Thoracic aorta (tissue), 2 donors: Measurements from ENCODE around the gene SLC28A1. TPM values are rescaled to one million over a fixed set of nuclear protein-coding genes. Genes with fewer than 3 reads are reported as not detected.
A peak's percentile ranks its signal among the peaks of the same experiment; 100 is the strongest.
"Not testable (repeated sequence)": the region's sequence is repeated elsewhere in the genome, so short reads cannot be mapped to it uniquely, and the experiment has no call there.

Experiments
- ATAC-seq: fragments of 150-250 bp; one replicate; pipeline ENCODE4 v1.8.0; 2017; ENCODE audit warnings: low read depth; ENCODE audit not compliant: insufficient number of reproducible peaks, low FRiP score
- DNase-seq: peaks from one replicate; pipeline ENCODE4 v3.0.0-alpha.2; 2020; ENCODE audit warnings: low spot score
- H3K27ac ChIP-seq, 2 donors: fragments of 200-600 bp; sonication (generic); 1 replicate in 1 of 2; 2 replicates in 1 of 2; pipeline ENCODE4 v1.5.1; 2016; ENCODE audit warnings: mild to moderate bottlenecking in 2 of 2, moderate library complexity in 2 of 2
- H3K27me3 ChIP-seq: fragments of 200-600 bp; sonication (generic); replicated peaks from 2 replicates; pipeline ENCODE4 v1.6.0; 2016; ENCODE audit warnings: mild to moderate bottlenecking; ENCODE audit not compliant: insufficient read depth
- H3K36me3 ChIP-seq: fragments of 200-600 bp; sonication (generic); one replicate; pipeline ENCODE4 v1.5.1; 2016
- H3K4me1 ChIP-seq, 2 donors: fragments of 200-600 bp; sonication (generic); 1 replicate in 1 of 2; 2 replicates in 1 of 2; pipeline versions ENCODE4 v1.5.1 to v1.6.0; 2016; ENCODE audit warnings: low read depth in 2 of 2, mild to moderate bottlenecking in 1 of 2; ENCODE audit not compliant: control insufficient read depth in 1 of 2
- H3K4me3 ChIP-seq: fragments of 200-600 bp; sonication (generic); 2 replicates; pipeline ENCODE4 v1.5.1; 2016; ENCODE audit warnings: mild to moderate bottlenecking
- H3K9me3 ChIP-seq: fragments of 200-600 bp; sonication (generic); 2 replicates; pipeline ENCODE4 v1.5.1; 2016
- CTCF ChIP-seq: fragments of 200-600 bp; sonication (generic); IDR thresholded peaks from one replicate; pipeline ENCODE4 v1.5.1; 2019; ENCODE audit warnings: antibody characterized with exemption
- total RNA-seq, 2 donors: library from RNA; depleted of rRNA; stranded (reverse); fragments of >200 nt; gene quantifications; one replicate each; pipeline versions ENCODE4 v1.1.0 to v1.2.3, GENCODE V29; 2016

The SLC28A1 gene
- total RNA-seq, 2 donors from 2014 or later = 0.41 to 1.6 TPM

- H3K36me3 ChIP-seq, ATAC-seq, DNase-seq, H3K27me3 ChIP-seq, H3K9me3 ChIP-seq, H3K4me3 ChIP-seq: not testable (repeated sequence)
- peak overlapping the region; percentile 79 to 99 for H3K27ac ChIP-seq
- H3K4me1 ChIP-seq = peaks cover 17 to 45% of the 10 kb centered on the region in 2 donors
- TF ChIP-seq CTCF = peak; percentile 69
Observed at GRCh38 chr15:84845631-84846030, 38.8 kb upstream of the SLC28A1 start.

GRCh38 chr15:84846269-84846668 lies 38.2 kb upstream of the SLC28A1 start:
- Histone ChIP-seq H3K4me3 (no peak overlapping the region), H3K36me3 (no peaks in the 10 kb centered on the region), H3K4me1 (peaks cover 13 to 39% of the 10 kb centered on the region in 2 donors), H3K9me3 (no peaks in the 10 kb centered on the region), H3K27me3 (no peaks in the 10 kb centered on the region), H3K27ac (peak overlapping the region in 1 of 2 donors; percentile 99)
- ATAC-seq (no peak), DNase-seq (no peak)
- TF ChIP-seq CTCF = no peak

GRCh38 chr15:84847382-84847781 lies 37.1 kb upstream of the SLC28A1 start:
- TF ChIP-seq CTCF = no peak
- H3K9me3 ChIP-seq = no peaks in the 10 kb centered on the region
- H3K36me3 ChIP-seq = no peaks in the 10 kb centered on the region
- DNase-seq = no peak
- H3K4me3 ChIP-seq = no peak overlapping the region
- no peaks in the 10 kb centered on the region for H3K27me3 ChIP-seq
- no peak overlapping the region for H3K27ac ChIP-seq
- peaks cover 10 to 28% of the 10 kb centered on the region in 2 donors for H3K4me1 ChIP-seq
- no peak for ATAC-seq

- H3K27me3 ChIP-seq = no peaks in the 10 kb centered on the region
- peaks cover 0 to 3% of the 10 kb centered on the region in 2 donors for H3K4me1 ChIP-seq
- H3K27ac ChIP-seq = no peak overlapping the region
- peaks cover 16% of the 10 kb centered on the region for H3K36me3 ChIP-seq
- H3K4me3 ChIP-seq = no peak overlapping the region
- no peak for DNase-seq
- ATAC-seq = no peak
- H3K9me3 ChIP-seq = no peaks in the 10 kb centered on the region
- TF ChIP-seq CTCF = no peak
Observed at GRCh38 chr15:84852212-84852611, 32.2 kb upstream of the SLC28A1 start.

- Histone ChIP-seq H3K27me3 (no peaks in the 10 kb centered on the region), H3K4me3 (no peak overlapping the region), H3K9me3 (no peaks in the 10 kb centered on the region), H3K27ac (no peak overlapping the region), H3K4me1 (peaks cover 0 to 3% of the 10 kb centered on the region in 2 donors), H3K36me3 (peaks cover 45% of the 10 kb centered on the region)
- TF ChIP-seq CTCF = no peak
- ATAC-seq (no peak), DNase-seq (no peak)
Observed at GRCh38 chr15:84855136-84855535, 29.3 kb upstream of the SLC28A1 start.
